SK-N-SH treated with all-trans-retinoic acid at 6 μM for 48 hours (cell line): ENCODE results near the gene SEPTIN1.

Experiments
- ATAC-seq: fragments of 200-7000 bp; cut with Tn5 transposase; 3 replicates; pipeline ENCODE4 v1.9.1; 2020; ENCODE audit warnings: mild to moderate bottlenecking, moderate library complexity
- ARNTL ChIP-seq: fragments of 450-650 bp; formaldehyde crosslinking; IDR thresholded peaks from 2 replicates; pipeline ENCODE4 v1.5.0; 2020; ENCODE audit warnings: low read depth, mild to moderate bottlenecking, moderate library complexity, borderline replicate concordance
- BACH2 ChIP-seq: fragments of 250-450 bp; sonication (Bioruptor Pico); IDR thresholded peaks from 2 replicates; pipeline ENCODE4 v1.9.0; 2021; ENCODE audit warnings: mild to moderate bottlenecking, borderline replicate concordance
- CSDC2 ChIP-seq: fragments of 250-450 bp; sonication (Bioruptor Pico); IDR thresholded peaks from 2 replicates; pipeline ENCODE4 v1.5.0; 2020; ENCODE audit warnings: mild to moderate bottlenecking, moderate library complexity
- ESRRG ChIP-seq: fragments of 250-450 bp; sonication (Bioruptor Pico); IDR thresholded peaks from 2 replicates; pipeline ENCODE4 v1.6.1; 2021; ENCODE audit warnings: mild to moderate bottlenecking
- GLIS3 ChIP-seq: fragments of 250-450 bp; sonication (Bioruptor Pico); IDR thresholded peaks from 2 replicates; pipeline ENCODE4 v1.5.0; 2020; ENCODE audit warnings: mild to moderate bottlenecking, moderate library complexity
- ISL1 ChIP-seq: fragments of 250-450 bp; sonication (Bioruptor Pico); IDR thresholded peaks from 2 replicates; pipeline ENCODE4 v2.1.2; 2022; ENCODE audit warnings: mild to moderate bottlenecking, moderate library complexity
- OSR1 ChIP-seq: fragments of 250-450 bp; sonication (Bioruptor Pico); IDR thresholded peaks from 2 replicates; pipeline ENCODE4 v1.8.0; 2022; ENCODE audit warnings: moderate library complexity, mild to moderate bottlenecking, inconsistent platforms
- PATZ1 ChIP-seq: fragments of 250-450 bp; sonication (Bioruptor Pico); IDR thresholded peaks from 2 replicates; pipeline ENCODE4 v1.8.0; 2020; ENCODE audit warnings: mild to moderate bottlenecking, moderate library complexity, borderline replicate concordance
- PPARA ChIP-seq: fragments of 250-450 bp; sonication (Bioruptor Pico); IDR thresholded peaks from 2 replicates; pipeline ENCODE4 v1.5.0; 2020; ENCODE audit warnings: mild to moderate bottlenecking, borderline replicate concordance
- RARB ChIP-seq: fragments of 250-450 bp; sonication (Bioruptor Pico); IDR thresholded peaks from 2 replicates; pipeline ENCODE4 v1.8.0; 2021; ENCODE audit warnings: mild to moderate bottlenecking, moderate library complexity
- SNAI2 ChIP-seq: fragments of 250-450 bp; sonication (Bioruptor Pico); IDR thresholded peaks from 2 replicates; pipeline ENCODE4 v1.5.0; 2020; ENCODE audit warnings: mild to moderate bottlenecking, moderate library complexity
- TCF4 ChIP-seq: fragments of 250-450 bp; sonication (Bioruptor Pico); IDR thresholded peaks from 2 replicates; pipeline ENCODE4 v1.8.0; 2021; ENCODE audit warnings: mild to moderate bottlenecking, moderate library complexity, borderline replicate concordance
- TOX ChIP-seq: fragments of 250-450 bp; sonication (Bioruptor Pico); IDR thresholded peaks from 2 replicates; pipeline ENCODE4 v1.8.0; 2021; ENCODE audit warnings: mild to moderate bottlenecking, moderate library complexity, borderline replicate concordance
- ZC3H10 ChIP-seq: fragments of 250-450 bp; sonication (Bioruptor Pico); IDR thresholded peaks from 2 replicates; pipeline ENCODE4 v1.5.1; 2021; ENCODE audit warnings: mild to moderate bottlenecking, moderate library complexity
- ZFP3 ChIP-seq: fragments of 250-450 bp; sonication (Bioruptor Pico); IDR thresholded peaks from 2 replicates; pipeline ENCODE4 v1.5.0; 2020; ENCODE audit warnings: mild to moderate bottlenecking, moderate library complexity
- ZFP30 ChIP-seq: fragments of 450-650 bp; formaldehyde crosslinking; IDR thresholded peaks from 2 replicates; pipeline ENCODE4 v1.5.0; 2022; ENCODE audit warnings: mild to moderate bottlenecking, moderate library complexity
- ZNF565 ChIP-seq: fragments of 450-650 bp; formaldehyde crosslinking; conservative IDR thresholded peaks from 2 replicates; pipeline ENCODE4 v1.5.0; 2020; ENCODE audit warnings: low read depth, mild to moderate bottlenecking, moderate library complexity
- ZNF70 ChIP-seq: fragments of 450-650 bp; formaldehyde crosslinking; IDR thresholded peaks from 2 replicates; pipeline ENCODE4 v1.5.0; 2020; ENCODE audit warnings: mild to moderate bottlenecking, moderate library complexity
- ZNF8 ChIP-seq: fragments of 450-650 bp; formaldehyde crosslinking; IDR thresholded peaks from 2 replicates; pipeline ENCODE4 v1.5.0; 2020; ENCODE audit warnings: mild to moderate bottlenecking, moderate library complexity
- TF ChIP-seq, protein P1 (sequence below): fragments of 250-450 bp; sonication (Bioruptor Pico); IDR thresholded peaks from 2 replicates; pipeline ENCODE4 v1.5.1; 2021; ENCODE audit warnings: mild to moderate bottlenecking, moderate library complexity
- TF ChIP-seq, protein P2 (sequence below): fragments of 250-450 bp; sonication (Bioruptor Pico); IDR thresholded peaks from 2 replicates; pipeline ENCODE4 v1.8.0; 2021; ENCODE audit warnings: low read depth, mild to moderate bottlenecking, moderate library complexity, borderline replicate concordance
- TF ChIP-seq, protein P3 (sequence below): fragments of 250-450 bp; sonication (Bioruptor Pico); IDR thresholded peaks from 2 replicates; pipeline ENCODE4 v1.5.1; 2020; ENCODE audit warnings: low read depth, mild to moderate bottlenecking, moderate library complexity
- TF ChIP-seq, protein P4 (sequence below): fragments of 250-450 bp; sonication (Bioruptor Pico); IDR thresholded peaks from 2 replicates; pipeline ENCODE4 v1.5.0; 2020; ENCODE audit warnings: mild to moderate bottlenecking, moderate library complexity

SEPTIN1 gene

GRCh38 chr16:30366511-30366910 is 15.8 kb downstream of the SEPTIN1 start:
- no peak for ATAC-seq
- no peak for TF ChIP-seq RARB (CRISPR knock-in tag)
- TF ChIP-seq, protein P1, sequence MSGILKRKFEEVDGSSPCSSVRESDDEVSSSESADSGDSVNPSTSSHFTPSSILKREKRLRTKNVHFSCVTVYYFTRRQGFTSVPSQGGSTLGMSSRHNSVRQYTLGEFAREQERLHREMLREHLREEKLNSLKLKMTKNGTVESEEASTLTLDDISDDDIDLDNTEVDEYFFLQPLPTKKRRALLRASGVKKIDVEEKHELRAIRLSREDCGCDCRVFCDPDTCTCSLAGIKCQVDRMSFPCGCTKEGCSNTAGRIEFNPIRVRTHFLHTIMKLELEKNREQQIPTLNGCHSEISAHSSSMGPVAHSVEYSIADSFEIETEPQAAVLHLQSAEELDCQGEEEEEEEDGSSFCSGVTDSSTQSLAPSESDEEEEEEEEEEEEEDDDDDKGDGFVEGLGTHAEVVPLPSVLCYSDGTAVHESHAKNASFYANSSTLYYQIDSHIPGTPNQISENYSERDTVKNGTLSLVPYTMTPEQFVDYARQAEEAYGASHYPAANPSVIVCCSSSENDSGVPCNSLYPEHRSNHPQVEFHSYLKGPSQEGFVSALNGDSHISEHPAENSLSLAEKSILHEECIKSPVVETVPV (CRISPR knock-in tag): no peak
- no peak for TF ChIP-seq ZFP3 (CRISPR knock-in tag)
- no peak for TF ChIP-seq OSR1 (CRISPR knock-in tag)
- no peak for TF ChIP-seq SNAI2 (CRISPR knock-in tag)
- TF ChIP-seq, protein P2, sequence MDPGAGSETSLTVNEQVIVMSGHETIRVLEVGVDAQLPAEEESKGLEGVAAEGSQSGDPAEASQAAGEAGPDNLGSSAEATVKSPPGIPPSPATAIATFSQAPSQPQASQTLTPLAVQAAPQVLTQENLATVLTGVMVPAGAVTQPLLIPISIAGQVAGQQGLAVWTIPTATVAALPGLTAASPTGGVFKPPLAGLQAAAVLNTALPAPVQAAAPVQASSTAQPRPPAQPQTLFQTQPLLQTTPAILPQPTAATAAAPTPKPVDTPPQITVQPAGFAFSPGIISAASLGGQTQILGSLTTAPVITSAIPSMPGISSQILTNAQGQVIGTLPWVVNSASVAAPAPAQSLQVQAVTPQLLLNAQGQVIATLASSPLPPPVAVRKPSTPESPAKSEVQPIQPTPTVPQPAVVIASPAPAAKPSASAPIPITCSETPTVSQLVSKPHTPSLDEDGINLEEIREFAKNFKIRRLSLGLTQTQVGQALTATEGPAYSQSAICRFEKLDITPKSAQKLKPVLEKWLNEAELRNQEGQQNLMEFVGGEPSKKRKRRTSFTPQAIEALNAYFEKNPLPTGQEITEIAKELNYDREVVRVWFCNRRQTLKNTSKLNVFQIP (CRISPR knock-in tag): no peak
- TF ChIP-seq BACH2 (CRISPR knock-in tag): no peak
- no peak for TF ChIP-seq ARNTL (CRISPR knock-in tag)
- TF ChIP-seq GLIS3 (CRISPR knock-in tag): no peak
- TF ChIP-seq CSDC2 (CRISPR knock-in tag): no peak
- TF ChIP-seq ZNF8 (CRISPR knock-in tag): no peak
- no peak for TF ChIP-seq ZNF565 (CRISPR knock-in tag)
- no peak for TF ChIP-seq PPARA (CRISPR knock-in tag)
- TF ChIP-seq, protein P3, sequence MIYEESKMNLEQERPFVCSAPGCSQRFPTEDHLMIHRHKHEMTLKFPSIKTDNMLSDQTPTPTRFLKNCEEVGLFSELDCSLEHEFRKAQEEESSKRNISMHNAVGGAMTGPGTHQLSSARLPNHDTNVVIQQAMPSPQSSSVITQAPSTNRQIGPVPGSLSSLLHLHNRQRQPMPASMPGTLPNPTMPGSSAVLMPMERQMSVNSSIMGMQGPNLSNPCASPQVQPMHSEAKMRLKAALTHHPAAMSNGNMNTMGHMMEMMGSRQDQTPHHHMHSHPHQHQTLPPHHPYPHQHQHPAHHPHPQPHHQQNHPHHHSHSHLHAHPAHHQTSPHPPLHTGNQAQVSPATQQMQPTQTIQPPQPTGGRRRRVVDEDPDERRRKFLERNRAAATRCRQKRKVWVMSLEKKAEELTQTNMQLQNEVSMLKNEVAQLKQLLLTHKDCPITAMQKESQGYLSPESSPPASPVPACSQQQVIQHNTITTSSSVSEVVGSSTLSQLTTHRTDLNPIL (CRISPR knock-in tag): no peak
- TF ChIP-seq ZC3H10: no peak
- TF ChIP-seq ZFP30 (CRISPR knock-in tag): no peak
- TF ChIP-seq, all 23 proteins: peak for 0

DNA sequence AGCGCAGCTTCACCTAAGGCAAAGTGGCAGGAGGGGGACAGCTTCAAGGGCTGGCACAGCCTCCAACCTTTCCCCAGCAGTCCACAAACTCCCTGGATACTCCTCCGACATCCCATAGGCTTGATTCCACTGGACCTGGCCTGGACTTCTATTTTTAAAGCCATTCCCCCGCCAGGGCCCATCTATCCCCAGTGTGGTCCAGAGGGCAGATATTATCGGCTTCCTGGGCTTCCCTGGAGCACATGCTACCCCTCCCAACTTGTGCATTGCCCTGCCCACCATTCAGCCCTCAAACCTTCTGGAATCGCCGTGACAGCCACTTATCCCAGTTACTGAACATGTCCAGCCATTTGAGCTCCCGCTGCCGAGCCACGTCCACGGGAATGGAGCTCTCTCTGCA is 17.2 kb downstream of the SEPTIN1 start:
- no peak for ATAC-seq
- TF ChIP-seq, protein P2 (CRISPR knock-in tag): no peak
- TF ChIP-seq, protein P3 (CRISPR knock-in tag): no peak
- TF ChIP-seq ZNF565 (CRISPR knock-in tag) (no peak), ZFP30 (CRISPR knock-in tag) (no peak), PATZ1 (no peak), BACH2 (CRISPR knock-in tag) (no peak), CSDC2 (CRISPR knock-in tag) (no peak), ZC3H10 (no peak), ARNTL (CRISPR knock-in tag) (no peak), TOX (no peak), ISL1 (CRISPR knock-in tag) (no peak)

DNA sequence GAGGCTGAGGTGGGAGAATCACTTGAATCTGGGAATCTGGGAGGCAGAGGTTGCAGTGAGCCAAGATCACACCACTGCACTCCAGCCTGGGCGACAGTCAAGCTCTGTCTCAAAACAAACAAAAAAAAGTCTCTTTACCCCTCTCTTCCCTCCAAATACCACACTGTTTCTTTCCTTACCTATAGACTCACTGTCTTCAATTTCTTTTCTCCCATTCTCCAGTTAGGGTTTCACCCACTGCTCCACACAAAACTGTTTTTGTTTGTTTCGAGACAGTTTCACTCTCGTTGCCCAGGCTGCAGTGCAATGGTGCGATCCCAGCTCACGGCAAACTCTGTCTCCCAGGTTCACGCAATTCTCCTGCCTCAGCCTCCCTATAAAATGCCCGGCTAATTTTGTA is 21.2 kb downstream of the SEPTIN1 start:
- no peak for ATAC-seq
- TF ChIP-seq ZNF70 (no peak), ZNF565 (CRISPR knock-in tag) (no peak), OSR1 (CRISPR knock-in tag) (no peak), BACH2 (CRISPR knock-in tag) (no peak), TCF4 (CRISPR knock-in tag) (no peak), ESRRG (CRISPR knock-in tag) (no peak), RARB (CRISPR knock-in tag) (no peak), ZFP3 (CRISPR knock-in tag) (no peak), CSDC2 (CRISPR knock-in tag) (no peak), PPARA (CRISPR knock-in tag) (no peak), TOX (no peak)
- TF ChIP-seq, protein P4, sequence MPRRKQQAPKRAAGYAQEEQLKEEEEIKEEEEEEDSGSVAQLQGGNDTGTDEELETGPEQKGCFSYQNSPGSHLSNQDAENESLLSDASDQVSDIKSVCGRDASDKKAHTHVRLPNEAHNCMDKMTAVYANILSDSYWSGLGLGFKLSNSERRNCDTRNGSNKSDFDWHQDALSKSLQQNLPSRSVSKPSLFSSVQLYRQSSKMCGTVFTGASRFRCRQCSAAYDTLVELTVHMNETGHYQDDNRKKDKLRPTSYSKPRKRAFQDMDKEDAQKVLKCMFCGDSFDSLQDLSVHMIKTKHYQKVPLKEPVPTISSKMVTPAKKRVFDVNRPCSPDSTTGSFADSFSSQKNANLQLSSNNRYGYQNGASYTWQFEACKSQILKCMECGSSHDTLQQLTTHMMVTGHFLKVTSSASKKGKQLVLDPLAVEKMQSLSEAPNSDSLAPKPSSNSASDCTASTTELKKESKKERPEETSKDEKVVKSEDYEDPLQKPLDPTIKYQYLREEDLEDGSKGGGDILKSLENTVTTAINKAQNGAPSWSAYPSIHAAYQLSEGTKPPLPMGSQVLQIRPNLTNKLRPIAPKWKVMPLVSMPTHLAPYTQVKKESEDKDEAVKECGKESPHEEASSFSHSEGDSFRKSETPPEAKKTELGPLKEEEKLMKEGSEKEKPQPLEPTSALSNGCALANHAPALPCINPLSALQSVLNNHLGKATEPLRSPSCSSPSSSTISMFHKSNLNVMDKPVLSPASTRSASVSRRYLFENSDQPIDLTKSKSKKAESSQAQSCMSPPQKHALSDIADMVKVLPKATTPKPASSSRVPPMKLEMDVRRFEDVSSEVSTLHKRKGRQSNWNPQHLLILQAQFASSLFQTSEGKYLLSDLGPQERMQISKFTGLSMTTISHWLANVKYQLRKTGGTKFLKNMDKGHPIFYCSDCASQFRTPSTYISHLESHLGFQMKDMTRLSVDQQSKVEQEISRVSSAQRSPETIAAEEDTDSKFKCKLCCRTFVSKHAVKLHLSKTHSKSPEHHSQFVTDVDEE (CRISPR knock-in tag): no peak
- TF ChIP-seq, protein P2 (CRISPR knock-in tag): no peak
